Osteocyte (in vitro differentiated cells): ENCODE results near the gene MLC1. TPM values are rescaled to one million over a fixed set of nuclear protein-coding genes. Genes with fewer than 3 reads are reported as not detected.

Source experiments
- DNase-seq: peaks from one replicate; pipeline ENCODE4 v3.0.0; 2021; ENCODE audit warnings: mixed read lengths; ENCODE audit not compliant: unreplicated experiment; ENCODE audit errors: extremely low spot score
- H3K27ac Mint-ChIP-seq: one replicate; pipeline ENCODE4 v1.8.0; 2021; ENCODE audit warnings: mild to moderate bottlenecking, mixed read lengths; ENCODE audit not compliant: unreplicated experiment
- H3K27me3 Mint-ChIP-seq: one replicate; pipeline ENCODE4 v1.8.0; 2021; ENCODE audit warnings: mixed read lengths; ENCODE audit not compliant: unreplicated experiment
- H3K36me3 Mint-ChIP-seq: one replicate; pipeline ENCODE4 v1.8.0; 2021; ENCODE audit warnings: mixed read lengths; ENCODE audit not compliant: unreplicated experiment
- H3K4me1 Mint-ChIP-seq: one replicate; pipeline ENCODE4 v1.8.0; 2021; ENCODE audit warnings: mixed read lengths; ENCODE audit not compliant: unreplicated experiment
- H3K4me3 Mint-ChIP-seq: one replicate; pipeline ENCODE4 v1.8.0; 2021; ENCODE audit warnings: mild to moderate bottlenecking, moderate library complexity, mixed read lengths; ENCODE audit not compliant: unreplicated experiment
- H3K9me3 Mint-ChIP-seq: one replicate; pipeline ENCODE4 v1.8.0; 2021; ENCODE audit warnings: mixed read lengths; ENCODE audit not compliant: unreplicated experiment
- CTCF ChIP-seq: fragments of 200-600 bp; sonication (generic); IDR thresholded peaks from 2 replicates; pipeline ENCODE4 v1.5.0; 2021; ENCODE audit warnings: antibody characterized with exemption, mild to moderate bottlenecking, moderate library complexity
- total RNA-seq: library from RNA; stranded (reverse); gene quantifications from 2 replicates; pipeline ENCODE4 v1.2.1, GENCODE V29; 2021

Gene MLC1
- total RNA-seq, 1 donor from 2014 or later = not detected

GRCh38 chr22:50031189-50032091, 53.8 kb downstream of the MLC1 start:
- H3K27ac Mint-ChIP-seq = no peak overlapping the region
- H3K4me3 Mint-ChIP-seq = no peak overlapping the region
- DNase-seq = peak; percentile 85
- H3K36me3 Mint-ChIP-seq = no peaks in the 10 kb centered on the region
- H3K4me1 Mint-ChIP-seq = peaks cover 9% of the 10 kb centered on the region
- peaks cover 3% of the 10 kb centered on the region for H3K27me3 Mint-ChIP-seq
- no peak for TF ChIP-seq CTCF
- no peaks in the 10 kb centered on the region for H3K9me3 Mint-ChIP-seq

GRCh38 chr22:50030297-50031188, 54.7 kb downstream of the MLC1 start:
- Mint-ChIP-seq H3K9me3 (no peaks in the 10 kb centered on the region), H3K36me3 (no peaks in the 10 kb centered on the region), H3K27ac (no peak overlapping the region), H3K4me3 (no peak overlapping the region), H3K27me3 (peaks cover 3% of the 10 kb centered on the region), H3K4me1 (peaks cover 9% of the 10 kb centered on the region)
- DNase-seq = peak; percentile 88
- peak; percentile 89 for TF ChIP-seq CTCF

- peak; percentile 89 for DNase-seq
- no peak overlapping the region for H3K4me3 Mint-ChIP-seq
- H3K36me3 Mint-ChIP-seq = no peaks in the 10 kb centered on the region
- H3K27me3 Mint-ChIP-seq = peaks cover 10% of the 10 kb centered on the region
- peaks cover 9% of the 10 kb centered on the region for H3K4me1 Mint-ChIP-seq
- peak overlapping the region; percentile 62 for H3K27ac Mint-ChIP-seq
- H3K9me3 Mint-ChIP-seq = no peaks in the 10 kb centered on the region
- TF ChIP-seq CTCF = no peak
Observed at GRCh38 chr22:50027639-50028537, 57.3 kb downstream of the MLC1 start.

GRCh38 chr22:50025993-50026392, 59.2 kb downstream of the MLC1 start:
- no peak for DNase-seq
- Mint-ChIP-seq H3K4me1 (peaks cover 9% of the 10 kb centered on the region), H3K27me3 (peaks cover 10% of the 10 kb centered on the region), H3K4me3 (no peak overlapping the region), H3K36me3 (no peaks in the 10 kb centered on the region), H3K9me3 (no peaks in the 10 kb centered on the region), H3K27ac (no peak overlapping the region)
- TF ChIP-seq CTCF = no peak
